Hematopoietic multipotent progenitor cell treated with erythropoietin and hydrocortisone succinate and interleukin-3 and kit ligand, for 6 days (in vitro differentiated cells): ENCODE measurements around the gene C1QA.
A peak's percentile ranks its signal among the peaks of the same experiment; 100 is the strongest.
"Not testable (repeated sequence)": the region's sequence is repeated elsewhere in the genome, so short reads cannot be mapped to it uniquely, and the experiment has no call there.

Experiments used
- DNase-seq: peaks from one replicate; pipeline ENCODE4 v3.0.0-alpha.2; 2015

Gene C1QA

GRCh38 chr1:22643381-22643780, 7.0 kb downstream of the C1QA start, which contains the start of gene C1QC:
Gene C1QC, plus strand, starts transcription at chr1:22643633. Its CDS starts 391 bp downstream, at chr1:22644024.
- no peak for DNase-seq

DNA sequence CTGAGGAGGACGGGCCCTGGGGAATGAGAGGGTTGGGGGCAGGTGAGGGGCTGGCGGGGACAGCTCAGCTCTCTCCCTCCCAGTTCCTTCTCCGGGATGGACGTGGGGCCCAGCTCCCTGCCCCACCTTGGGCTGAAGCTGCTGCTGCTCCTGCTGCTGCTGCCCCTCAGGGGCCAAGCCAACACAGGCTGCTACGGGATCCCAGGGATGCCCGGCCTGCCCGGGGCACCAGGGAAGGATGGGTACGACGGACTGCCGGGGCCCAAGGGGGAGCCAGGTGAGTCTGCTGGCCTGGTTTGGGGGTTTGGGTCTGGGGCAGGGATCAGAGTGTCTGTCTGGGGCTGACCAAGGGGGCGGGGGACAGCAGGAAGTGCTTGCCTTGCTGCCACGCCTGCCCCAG, 7.5 kb downstream of the C1QA start:
- DNase-seq, result no peak

- DNase-seq, result no peak
Observed at GRCh38 chr1:22645931-22646330, 9.5 kb downstream of the C1QA start.

- no peak for DNase-seq
Observed at GRCh38 chr1:22646384-22646783, 10.0 kb downstream of the C1QA start.

- no peak for DNase-seq
Observed at GRCh38 chr1:22650089-22650693, 13.8 kb downstream of the C1QA start.

- DNase-seq, result no peak
Observed at GRCh38 chr1:22651941-22652856, 15.8 kb downstream of the C1QA start.

- DNase-seq, result no peak
Observed at GRCh38 chr1:22652881-22653316, 16.5 kb downstream of the C1QA start, which contains the start of gene C1QB. Gene C1QB, plus strand, starts transcription at chr1:22653236. Its CDS starts 6,227 bp downstream, at chr1:22659463.

DNA sequence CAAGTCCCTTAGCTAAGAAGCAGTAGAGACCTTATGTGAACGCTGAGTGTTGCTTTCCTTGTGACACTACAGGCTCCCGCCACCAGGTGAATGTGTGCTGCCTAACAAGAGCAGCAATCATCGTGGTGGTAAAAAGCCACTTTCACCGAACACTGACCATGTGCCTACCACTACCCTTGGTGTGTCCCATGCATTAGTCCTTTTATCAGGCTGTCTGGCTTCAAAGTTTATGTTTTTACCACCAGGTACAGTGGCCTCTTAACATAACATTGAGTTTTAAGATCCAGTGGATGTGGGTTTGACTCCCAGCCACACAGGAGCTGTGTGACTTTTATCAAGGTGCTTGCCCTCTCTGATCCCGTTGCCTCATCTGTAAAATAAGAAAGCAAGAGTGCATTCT, 18.3 kb downstream of the C1QA start:
- no peak for DNase-seq

DNA sequence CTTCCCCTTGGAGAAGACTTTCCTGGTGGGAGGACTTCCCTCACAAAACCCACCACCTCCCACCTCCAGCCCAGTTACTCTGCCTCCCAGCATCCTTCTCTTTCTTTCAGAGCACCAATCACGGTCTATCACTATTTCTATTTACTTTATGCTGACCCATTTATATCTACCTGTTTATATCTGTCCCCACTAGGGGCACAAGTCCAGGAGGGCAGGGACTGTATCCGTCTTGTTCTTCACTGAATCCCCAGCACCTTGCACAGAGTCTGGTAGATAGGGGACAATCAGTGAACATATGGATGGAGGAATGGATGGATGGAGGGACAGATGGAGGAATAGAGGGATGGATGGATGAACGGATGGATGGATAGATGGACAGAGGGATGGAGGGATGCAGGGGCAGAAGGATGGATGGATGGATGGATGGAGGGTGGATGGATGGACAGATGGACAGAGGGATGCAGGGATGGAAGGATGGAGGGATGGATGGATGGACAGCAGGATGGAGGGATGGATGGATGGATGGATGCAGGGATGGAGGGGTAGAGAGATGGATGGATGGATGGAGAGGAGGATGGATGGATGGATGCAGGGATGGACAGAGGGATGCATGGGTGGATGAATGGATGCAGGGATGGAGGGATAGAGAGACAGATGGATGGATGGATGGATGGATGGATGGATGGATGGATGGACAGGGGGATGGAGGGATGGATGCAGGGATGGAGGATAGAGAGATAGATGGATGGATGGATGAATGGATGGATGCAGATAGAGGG, 22.1 kb downstream of the C1QA start:
- DNase-seq, result no peak

- DNase-seq, result no peak
Observed at GRCh38 chr1:22660716-22661241, 24.4 kb downstream of the C1QA start.

GRCh38 chr1:22661880-22662279, 25.5 kb downstream of the C1QA start:
- no peak for DNase-seq

- peak; percentile 46 for DNase-seq
Observed at GRCh38 chr1:22662318-22662717, 25.9 kb downstream of the C1QA start.

DNA sequence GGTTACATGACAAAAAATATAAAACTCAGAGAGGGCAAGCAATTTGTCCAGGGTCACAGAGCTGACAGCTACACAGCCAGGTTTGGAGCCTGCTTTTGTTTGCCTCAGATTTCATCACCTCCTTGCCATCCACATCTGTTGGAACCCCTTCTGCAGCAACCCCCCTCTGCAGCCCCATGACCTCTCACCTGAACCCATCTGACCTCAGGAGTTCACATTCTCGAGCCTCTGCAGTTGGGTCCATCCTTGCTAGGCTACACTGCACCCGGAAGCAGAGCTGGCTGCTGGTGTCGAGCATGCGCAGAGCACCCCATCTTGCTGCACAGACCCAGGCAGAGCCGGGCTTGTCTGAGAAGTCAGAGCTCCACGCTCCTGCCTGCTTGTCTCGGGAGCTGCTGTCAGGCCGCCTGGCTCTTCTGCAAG, 26.6 kb downstream of the C1QA start:
- DNase-seq, result no peak

DNA sequence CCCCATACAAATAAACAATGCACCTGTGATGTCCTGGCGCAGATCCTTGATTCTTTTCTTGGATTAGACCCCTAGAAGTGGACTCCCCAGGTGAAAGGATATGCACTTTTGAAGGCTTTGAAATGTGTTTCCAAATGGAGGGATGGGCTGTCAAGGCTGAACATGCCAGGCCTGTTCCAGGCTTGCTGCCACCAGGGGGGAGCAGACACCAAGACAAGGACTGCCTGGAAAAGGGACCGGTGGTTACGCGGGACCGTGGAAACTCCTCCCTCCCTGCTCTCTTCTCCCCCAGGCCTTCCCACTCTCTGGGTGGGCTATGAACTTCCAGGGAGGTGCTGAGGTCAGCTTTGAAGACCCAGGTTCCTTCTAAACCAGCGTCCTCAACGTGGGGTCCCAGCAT, 29.3 kb downstream of the C1QA start:
- peak; percentile 16 for DNase-seq

DNA sequence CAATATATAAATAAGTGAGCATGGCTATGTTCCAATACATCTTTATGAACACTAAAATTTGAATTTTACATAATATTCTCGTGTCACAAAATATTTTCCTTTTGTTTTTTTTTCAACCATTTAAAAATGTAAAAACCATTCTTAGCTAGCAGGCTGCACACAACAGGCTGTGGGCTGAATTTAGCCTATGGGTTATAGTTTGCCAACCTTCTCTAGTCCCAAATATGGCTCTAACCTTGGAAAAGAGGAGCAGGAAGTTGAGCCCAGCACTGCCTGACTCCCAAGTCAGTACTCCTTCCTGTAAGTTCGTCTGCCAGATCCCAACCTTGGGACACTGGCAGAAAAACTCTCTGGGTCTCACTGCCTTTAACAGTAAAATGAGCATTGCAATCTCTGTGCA, 30.0 kb downstream of the C1QA start:
- DNase-seq, result no peak

DNA sequence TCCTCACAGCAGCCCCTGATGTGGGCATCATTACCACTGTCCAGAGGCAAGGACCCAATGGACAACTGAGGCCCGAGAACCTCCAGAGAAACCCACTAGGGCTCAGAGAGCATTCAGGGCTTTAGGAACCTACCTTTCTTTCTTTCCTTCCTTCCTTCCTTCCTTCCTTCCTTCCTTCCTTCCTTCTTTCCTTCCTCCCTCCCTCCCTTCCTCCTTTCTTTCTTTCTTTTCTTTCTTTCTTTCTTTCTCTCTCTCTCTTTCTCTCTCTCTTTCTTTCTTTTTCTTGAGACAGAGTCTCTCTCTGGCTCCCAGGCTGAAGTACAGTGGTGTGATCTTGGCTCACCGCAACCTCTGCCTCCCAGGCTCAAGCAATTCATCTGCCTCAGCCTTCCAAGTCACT, 32.4 kb downstream of the C1QA start:
- not testable (repeated sequence) for DNase-seq

GRCh38 chr1:22670352-22670975, 34.0 kb downstream of the C1QA start:
- DNase-seq, result no peak

- no peak for DNase-seq
Observed at GRCh38 chr1:22671999-22672398, 35.6 kb downstream of the C1QA start.

DNA sequence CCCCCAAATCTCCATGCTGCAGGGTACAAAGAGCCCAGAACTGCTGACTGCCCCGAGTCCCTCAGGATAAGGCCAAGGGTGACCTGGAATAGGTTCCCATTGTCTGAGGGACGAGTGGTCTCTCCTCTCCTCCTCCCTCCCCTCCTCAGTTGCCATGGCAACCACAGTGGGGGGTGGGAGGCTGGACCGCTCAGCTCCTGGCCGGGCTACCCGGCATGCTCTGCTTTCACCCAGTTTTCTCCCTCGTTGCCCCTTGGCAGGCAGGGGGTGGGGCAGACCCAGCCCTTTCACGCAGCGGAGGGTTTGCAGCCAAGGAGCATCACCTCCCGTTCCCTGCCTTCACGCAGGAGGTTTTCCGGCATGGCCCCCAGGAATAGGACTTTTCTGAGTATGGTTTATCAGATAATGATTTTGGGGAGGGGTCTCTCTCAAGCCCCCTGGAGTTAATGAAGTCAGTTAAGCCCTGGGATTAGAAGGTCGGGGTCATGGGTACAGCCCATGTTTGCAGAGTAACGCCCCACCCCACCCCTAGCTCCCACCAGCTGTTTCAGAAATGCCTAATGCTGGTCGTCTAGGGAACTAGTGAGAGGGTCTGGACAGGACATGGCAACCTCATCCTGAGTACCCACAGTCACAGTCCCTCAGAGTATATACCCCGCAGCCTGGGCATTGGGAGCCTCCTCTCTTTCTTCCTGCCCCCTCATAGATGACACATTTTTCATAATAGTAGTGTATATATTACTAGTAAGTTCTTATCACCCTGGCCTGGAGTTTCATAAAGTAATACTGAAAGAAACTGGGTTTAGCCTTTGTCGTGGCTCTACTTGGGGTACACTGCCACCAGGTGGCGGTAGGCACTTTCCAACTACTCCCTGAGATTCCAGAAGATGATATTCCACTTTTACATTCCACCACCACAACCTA, 37.3 kb downstream of the C1QA start:
- DNase-seq, result peak; percentile 66

- no peak for DNase-seq
Observed at GRCh38 chr1:22674410-22674749, 38.0 kb downstream of the C1QA start.

- DNase-seq, result not testable (repeated sequence)
Observed at GRCh38 chr1:22676151-22676550, 39.7 kb downstream of the C1QA start.
